CD4-positive, alpha-beta T cell treated with Interleukin-17A for 1 hour (primary cell): ENCODE data around the gene COL9A2.
A peak's percentile ranks its signal among the peaks of the same experiment; 100 is the strongest.

Source experiments
- DNase-seq: peaks from one replicate; pipeline ENCODE4 v3.0.0-alpha.2; 2020

The COL9A2 gene

DNA sequence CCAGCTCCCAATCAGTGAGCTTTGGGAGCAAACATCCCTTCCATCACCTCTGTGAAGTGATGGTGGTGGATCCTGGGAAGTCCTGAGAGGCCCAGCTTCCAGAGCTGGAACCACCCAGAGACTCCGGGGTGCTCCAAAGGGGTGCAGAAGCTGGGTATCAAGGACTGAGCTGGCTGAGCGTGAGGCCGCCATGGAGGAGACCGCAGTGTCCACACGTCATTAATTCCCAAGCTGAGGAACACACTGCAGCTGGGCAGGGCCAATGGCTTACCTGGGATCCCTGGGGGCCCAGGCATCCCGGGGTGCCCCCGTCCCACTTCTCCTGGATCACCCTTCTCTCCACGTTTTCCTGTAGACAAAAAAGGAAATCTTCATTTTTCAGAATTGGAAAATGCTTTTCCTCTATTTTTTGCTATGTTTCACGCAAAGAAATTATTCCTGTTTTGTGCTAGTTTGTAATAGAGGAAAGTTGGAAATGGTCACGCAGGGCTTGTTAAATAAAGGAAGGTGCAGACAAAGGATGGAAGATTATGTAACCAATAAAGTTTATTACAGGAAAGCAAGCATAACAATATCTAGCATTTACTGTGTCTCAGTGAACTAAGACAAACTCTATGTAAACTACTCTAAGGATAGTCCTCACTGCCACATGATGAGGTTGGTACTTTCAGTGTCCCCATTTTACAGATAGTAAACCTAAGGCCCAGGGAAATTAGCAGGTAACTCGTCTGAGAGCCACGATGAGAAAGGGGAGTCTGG, 15.4 kb downstream of the COL9A2 start:
- no peak for DNase-seq

DNA sequence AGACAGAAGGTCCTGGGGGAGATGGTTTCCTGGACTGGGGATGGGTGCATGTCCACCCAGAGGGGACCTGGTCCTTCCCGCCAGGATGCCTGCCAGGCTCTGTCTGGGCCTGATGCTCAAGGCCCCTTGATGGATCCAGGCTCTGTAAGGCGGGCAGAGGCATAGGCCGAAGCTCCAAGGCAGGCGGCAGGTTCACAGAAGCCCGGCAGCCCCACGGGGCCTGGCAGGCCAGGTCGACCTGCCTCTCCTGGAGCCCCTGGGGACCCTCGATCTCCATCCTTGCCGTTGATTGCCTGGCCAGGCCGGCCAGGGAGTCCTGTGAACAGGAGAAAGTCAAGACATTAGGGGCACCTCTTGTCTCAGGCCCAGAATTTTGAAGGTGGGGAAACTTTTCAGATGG, 16.0 kb downstream of the COL9A2 start:
- DNase-seq: no peak

DNA sequence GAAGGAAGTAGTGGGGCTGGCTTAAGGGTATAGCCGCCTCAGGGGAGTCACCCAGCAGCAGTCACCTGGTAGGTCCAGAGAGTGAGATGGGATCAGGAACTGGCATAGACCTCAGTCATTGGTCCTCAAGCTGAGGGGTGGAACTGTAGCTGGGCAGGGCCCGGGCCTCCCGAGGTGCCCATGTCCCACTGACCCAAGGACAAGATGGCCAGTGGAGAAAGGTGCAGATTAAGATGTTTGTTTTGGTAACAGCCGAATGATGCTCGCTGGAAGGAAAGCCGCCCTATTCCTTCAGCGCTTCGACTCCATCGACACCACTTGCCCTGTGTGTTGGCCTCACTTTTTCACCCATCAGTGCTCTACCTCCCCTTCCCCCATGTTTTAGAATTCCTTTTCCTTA, 16.4 kb downstream of the COL9A2 start:
- DNase-seq: no peak

DNA sequence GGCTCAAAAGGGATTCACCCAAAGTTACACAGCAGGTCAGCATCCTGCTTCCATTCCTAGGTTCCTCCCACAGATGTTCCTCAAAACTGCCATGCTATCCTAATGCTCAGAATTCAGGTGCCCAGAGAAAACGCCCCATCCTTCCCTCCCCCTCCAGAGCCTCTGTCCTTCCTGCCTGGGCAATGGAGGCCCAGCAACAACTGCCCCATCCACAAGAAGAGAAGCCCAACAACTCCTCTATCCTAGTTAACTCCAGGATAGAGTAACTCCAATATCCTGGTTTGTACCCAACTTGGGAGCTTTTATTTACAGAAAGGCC, 16.9 kb downstream of the COL9A2 start:
- no peak for DNase-seq

DNA sequence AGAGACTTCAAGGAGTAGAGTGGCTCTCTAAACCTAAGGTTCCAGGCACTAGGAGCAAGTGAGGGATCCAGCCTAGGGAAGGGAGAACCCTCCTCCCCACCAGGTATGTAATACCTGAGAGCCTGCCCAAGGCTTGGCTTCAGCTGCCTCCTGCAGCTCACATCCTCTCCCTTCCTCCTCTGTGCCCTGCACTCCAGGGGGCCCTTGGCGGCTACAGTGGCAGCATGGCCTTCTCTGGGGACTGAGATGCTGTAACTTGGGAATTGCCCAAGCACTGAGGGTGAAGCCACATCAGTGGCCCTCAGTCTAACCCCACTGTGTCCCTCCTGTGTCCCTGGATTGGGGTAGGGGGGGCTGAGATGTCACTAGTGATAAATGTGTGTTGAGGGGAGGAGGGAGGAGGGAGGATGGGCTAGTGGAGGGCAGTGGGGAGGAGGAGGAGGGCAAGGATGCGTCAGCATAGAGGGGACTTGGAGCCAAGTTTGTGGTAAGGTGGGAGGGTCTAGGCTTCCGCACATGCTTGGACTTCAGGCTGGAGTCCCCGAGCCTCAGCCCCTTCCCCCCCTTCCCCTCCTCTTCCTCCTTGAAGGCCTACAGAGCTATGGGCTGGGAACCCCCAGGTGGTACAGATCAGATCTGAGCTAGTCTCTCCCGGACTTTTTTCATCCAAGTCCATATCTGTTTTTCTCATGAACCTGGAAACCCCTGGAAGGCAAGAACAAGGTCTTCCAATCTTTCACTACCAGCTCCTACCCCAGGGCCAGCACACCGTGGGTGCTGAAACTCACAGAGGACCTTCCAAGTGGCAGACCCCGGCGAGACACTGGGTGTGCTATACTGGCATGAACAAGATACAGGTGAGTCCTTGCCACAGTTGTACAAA, 17.5 kb downstream of the COL9A2 start:
- DNase-seq: no peak

DNA sequence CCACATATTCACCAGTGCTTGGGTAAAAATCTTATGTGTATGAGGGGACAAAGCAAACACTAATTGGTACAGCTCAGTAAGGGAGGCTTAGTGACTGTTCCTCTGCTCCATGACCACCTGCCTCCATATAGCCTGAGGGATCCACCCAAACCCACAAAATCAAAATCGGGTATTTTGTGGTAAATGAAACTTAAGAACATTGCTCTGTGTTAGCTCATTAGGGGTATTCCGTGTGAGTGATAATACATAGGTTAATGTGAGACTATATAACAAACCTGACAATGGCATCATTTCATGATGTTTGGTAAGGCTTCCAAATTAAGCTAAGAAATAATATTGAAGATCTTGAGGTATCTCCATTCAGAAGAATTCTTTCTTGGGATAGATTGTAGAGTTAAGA, 25.8 kb downstream of the COL9A2 start:
- no peak for DNase-seq

DNA sequence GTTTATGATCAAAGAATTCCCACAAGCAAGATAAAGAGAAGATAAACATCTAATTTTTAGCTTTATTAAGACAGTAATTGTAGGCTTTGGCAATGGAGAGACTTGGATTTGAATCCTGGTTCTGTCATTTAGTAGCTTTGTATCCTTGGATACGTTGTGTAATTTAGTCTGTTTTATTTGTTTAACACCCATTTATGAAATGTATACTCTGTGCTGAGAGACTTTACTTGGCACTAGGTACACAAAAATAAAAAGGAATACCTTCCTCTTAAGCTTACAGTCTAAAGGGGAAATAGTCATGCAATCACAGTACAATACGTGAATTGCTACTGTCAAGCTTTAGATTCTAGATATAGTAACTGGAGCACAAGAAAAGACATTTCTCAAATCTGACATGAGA, 35.2 kb downstream of the COL9A2 start:
- no peak for DNase-seq

DNA sequence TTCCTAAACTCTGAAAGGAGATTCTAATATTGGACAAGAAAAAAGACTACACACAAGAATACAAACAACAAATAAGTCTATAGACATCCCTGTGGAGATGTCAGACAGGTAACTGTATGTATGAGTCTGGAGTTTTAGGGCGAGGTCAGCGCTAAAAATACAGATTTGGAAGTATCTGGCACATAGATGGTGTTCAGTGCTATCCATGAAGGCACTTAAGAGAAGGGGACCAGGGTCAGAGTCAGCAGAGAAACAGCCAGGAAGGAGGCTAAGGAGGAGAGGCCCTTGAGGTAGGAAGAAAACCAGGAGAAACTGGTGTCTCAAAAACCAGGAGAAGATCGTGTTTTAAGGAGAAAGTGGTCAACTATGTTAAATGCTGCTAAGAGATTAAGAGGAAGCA, 41.0 kb downstream of the COL9A2 start:
- no peak for DNase-seq

DNA sequence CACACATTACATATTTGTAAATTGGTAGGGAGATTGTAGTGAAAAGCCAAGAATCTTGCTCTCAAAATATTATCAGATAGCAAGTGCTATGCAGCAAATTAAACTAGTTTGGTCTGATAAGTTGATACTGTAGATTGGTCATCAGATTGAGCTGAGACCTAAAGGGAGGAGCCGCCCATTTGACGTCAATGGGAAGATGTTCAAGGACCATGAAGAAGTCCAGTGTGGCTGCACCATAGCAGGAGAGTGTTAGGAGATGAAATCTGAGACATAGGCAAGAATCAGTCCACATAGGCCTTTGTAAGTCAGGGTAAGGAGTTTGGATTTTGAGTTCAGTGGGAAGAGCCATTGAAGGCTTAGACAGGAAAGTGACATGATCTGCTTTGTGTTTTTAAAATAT, 42.8 kb downstream of the COL9A2 start:
- DNase-seq: no peak

DNA sequence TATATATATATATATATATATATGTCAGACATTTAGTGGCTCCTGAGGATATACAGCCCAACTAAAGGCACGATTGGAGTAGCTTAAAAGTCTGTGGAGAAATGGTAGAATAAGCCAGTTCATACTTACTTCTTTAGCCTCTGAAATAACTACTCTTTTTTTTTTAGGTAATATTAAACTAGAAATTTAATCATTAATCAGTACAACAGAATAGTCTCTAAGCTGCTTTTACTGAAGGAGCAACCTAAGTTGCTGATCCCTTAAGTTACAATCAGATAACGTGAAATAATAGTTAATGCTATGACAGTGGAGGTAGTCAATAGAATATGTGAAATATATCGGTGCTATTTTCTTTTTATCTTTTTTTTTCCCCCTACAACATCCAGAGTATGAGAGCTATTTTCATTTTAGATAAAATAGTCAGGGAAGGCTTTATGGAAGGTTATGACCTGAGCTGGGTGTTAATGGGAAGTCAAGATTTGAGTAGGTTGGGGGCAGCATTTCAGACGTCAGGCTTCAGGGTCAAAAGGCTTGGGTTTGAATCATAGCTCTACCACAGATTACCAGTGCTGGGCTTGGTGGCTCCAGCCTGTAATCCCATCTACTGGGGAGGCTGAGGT, 43.4 kb downstream of the COL9A2 start:
- no peak for DNase-seq

DNA sequence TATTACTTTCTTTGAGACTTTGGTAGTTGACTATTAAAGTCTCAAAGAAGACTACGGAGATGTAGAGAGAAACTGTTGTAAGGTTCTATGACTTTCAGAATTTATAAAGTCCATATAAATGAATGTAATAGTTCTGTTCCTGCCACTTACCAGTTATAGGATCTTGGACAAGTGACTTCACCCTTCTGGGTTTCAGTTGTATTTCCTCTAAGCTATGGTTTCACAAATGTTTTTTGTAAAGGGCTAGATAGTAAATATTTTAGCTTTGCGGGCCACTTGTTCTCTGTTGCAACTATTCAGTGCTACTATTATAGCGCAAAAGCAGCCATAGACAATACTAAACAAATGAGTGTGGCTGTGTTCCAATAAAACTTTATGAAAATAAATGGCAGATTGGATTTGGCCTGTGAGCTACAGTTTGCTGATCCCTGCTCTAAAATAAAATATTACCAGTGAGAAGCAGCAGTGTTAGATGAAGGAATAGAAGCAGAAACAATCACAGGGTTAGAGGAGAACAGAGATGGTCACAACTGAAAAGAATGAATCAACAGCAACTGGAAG, 44.4 kb downstream of the COL9A2 start:
- DNase-seq: no peak

DNA sequence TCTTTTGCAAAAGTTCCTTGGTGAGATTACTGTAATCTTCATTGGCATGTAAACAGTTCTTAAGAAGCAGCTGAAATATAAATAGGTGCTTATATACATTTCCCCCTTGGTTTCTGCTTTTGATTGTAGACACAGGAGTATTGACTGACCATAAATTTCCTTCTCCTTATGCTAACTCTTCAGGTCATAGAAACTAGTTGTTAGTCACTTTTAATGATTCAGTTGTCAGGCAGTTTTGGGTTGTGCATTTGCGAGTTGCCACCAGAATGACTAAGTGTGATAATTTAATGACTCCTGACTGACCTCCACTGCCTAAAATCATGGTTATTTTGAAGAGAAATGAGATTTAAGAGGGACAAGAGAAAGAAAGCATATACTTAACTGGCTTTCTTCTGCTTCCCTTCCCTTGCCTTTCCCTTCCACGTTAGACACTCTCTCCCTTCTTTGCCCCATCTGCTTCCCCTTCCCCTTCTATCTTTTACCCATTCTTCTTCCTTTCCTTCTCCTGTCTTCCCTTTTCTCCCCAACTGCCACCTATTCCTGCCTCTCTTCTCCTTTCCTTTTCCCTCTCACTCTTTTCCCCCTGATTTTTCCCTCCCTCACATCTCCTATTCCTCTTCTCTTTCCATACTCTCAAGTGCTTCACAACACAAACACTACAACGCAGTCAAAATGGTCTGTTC, 46.8 kb downstream of the COL9A2 start:
- DNase-seq: no peak

DNA sequence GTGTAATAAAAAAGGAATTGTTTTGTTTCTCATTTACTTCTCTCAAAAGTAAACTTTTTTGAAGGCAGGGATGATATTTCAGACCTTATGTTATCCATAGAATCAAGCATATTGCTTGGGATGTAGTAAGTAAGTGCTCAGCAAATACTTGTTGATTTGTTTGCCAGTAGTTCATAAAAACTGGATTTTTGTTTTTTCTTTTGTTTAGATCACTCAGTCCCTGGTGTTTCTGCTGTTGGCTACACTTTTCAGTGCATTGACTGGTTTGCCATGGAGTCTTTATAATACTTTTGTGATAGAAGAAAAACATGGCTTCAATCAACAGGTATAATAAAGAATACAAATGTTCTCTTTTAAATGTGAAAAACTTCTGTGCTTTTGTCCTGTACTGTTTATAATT, 48.9 kb downstream of the COL9A2 start:
- no peak for DNase-seq

DNA sequence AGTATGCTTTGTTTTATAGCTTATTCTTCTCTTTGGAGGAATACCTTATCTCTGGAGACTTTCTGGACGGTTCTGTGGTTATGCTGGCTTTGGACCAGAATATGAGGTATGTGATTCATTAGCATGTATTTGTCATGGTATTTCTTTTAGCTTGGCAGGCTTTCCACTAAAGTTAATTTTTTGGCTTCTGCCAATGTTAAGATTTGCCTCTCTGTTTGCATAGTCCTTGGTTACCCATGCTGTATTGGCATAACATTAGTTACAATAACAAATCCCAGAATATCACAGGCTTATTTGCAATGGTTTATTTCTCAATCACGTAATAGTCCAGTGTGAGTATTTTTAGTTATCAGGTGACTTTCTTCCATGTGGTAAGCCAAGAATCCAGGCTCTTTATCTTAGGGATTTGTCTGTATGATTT, 49.3 kb downstream of the COL9A2 start:
- no peak for DNase-seq

DNA sequence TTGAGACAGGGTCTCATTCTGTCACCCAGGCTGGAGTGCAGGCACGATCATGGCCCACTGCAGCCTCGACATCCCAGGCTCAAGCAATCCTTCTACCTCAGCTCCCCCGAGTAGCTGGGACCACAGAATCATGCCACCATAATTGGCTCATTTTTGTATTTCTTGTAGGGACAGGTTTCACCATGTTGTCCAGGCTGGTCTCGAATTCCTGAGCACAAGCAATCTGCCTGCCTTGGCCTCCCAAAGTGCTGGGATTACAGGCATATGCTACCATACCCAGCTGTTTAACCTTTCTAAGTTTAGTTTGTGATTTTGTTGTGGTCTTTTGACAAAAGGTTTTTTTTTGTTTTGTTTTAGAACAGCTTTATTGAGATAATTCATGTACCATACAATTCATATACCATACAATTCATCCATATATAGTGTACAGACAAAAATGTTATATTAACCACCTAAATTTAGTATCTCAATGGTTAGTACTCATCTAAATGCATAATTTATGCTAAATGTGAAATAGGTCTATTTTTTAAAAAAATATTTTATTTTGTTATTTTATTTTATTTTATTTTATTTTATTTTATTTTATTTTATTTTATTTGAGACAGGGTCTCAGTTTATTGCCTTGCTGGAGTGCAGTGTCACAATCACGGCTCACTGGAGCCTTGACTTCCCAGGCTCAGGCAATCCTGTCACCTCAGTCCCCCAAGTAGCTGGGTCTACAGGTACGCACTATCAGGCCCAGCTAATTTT, 50.1 kb downstream of the COL9A2 start:
- DNase-seq: no peak

DNA sequence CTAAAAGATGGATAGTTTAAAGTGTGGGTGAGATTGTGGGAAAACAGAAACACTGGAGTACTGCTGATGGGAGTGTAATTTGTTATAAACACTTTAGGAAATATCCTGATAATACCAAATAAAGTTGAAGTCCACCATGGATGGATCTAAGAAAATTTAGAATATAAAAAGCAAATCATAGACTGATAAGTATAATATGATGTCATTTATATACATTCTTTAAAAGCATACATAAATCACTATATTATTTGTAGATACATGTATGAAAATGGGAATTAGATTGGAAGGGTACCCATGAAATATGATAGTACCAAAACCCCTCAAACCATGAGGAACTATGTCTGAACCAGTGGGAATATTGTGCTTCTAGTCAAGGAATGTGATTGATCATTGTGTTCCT, 51.2 kb downstream of the COL9A2 start:
- DNase-seq: no peak

DNA sequence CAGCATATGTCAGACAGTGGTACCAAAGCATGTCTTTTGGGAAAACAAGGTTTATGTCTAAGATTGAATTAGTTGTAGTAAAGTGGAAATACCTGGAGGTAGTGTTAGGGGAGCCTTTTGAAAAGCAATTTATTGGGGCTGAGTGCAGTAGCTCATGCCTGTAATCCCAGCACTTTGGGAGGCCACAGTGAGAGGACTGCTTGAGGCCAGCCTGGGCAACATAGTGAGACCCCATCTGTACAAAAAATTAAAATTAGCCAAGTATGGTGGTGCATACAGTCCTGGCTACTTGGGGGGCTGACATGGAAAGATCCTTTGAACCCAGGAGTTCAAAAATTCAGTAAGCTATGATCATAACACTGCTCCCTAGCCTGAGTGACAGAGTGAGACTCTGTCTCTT, 51.8 kb downstream of the COL9A2 start:
- DNase-seq: no peak

DNA sequence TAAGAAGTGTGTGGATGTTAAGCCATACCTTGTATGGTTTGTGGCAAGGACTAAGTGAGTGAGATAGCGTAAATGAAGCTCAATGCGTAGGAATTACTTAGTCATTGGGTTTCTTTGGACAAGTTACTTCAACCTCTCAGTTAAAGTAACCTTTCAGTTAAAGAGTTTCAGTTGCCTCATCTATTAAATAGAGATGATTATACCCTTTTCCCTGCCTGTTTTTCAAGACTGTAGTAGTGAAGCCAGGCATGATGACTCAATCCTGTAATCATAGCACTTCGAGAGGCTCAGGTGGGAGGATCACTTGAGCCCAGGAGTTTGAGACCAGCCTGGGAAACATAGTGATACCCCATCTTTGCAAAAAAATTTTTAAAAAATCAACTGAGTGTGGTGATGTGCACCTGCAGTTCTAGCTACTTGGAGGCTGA, 52.7 kb downstream of the COL9A2 start:
- DNase-seq: no peak

DNA sequence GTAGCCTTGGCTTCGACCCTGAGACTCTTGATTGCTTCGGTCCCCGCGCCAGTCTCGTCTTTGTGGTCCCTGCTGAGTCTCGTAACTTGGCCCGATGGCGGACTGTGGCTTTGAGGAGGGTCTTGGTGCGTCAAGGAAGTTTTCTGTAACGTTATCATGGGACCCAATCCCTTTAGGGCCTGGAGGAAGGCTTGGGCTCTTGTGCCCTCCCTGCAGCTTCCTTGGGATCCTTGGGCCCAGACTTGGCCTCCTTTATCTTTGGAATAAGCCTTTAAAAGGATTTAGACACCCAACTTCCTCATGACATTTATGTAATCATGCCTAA, 58.7 kb downstream of the COL9A2 start:
- no peak for DNase-seq

DNA sequence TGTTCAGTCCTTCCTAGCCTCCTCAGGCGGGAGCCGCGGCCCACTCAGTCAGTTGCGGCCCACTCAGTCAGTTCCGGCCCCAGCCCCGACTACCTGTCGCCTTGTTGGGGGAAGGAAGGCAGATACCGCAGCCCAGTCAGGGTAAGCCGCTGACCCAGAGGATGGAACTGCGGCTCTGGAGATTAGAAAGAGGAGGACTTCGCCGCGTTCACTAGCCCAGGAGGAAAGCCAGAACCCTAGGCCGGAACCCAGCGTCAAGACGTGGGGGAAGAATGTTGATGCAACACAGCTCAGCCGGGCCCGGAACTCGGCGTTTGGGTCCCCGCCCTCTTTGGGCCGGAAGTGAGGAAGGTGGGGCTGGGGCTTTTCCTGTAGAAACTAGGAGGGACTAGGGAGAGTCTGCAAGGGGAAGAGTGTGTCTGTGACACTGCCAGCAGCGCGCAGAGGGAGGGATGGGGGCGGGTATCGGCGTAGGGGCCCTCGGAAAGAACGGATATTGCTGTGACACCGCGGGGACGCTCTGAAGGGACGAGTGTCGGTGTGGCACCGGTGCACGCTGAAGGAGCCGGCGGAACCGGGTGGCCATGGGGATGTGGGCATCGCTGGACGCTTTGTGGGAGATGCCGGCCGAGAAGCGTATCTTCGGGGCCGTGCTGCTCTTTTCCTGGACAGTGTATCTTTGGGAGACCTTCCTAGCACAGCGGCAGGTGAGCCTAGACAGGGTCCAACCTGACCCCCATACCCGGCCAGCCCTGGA, 59.2 kb downstream of the COL9A2 start, which contains the start of gene ZMPSTE24:
TSS of gene ZMPSTE24 (plus strand) at position 549 of the 757 bp plus-strand sequence. CDS start at position 585, 36 bp downstream.
- DNase-seq: peak; percentile 99

DNA sequence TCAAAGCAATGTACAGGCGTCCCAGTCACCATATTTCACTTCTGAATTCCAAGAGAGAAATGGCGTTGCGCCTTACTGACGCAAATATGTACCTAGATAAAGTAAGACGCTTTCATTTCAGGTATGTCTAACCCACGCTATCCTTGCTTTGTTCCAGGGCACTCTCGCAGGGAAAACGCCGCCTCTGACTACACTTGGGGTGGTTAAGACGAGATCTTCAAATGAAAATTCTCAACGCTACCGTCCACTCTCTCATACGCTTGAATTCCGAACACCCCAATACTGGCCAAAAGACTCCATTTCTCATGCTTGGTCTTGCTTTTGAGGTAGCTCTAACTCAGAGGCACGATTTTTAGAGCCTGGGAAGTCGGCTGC, 59.8 kb downstream of the COL9A2 start:
- no peak for DNase-seq
